Measurements from ENCODE around the gene ICA1. TPM values are rescaled to one million over a fixed set of nuclear protein-coding genes. Genes with fewer than 3 reads are reported as not detected.

ICA1 gene
- total and polyA plus RNA-seq, 2 donors (not counting 3 experiments of a cell fraction or from before 2014, with no cell fraction given) = 19.0 to 47.1 TPM

DNA sequence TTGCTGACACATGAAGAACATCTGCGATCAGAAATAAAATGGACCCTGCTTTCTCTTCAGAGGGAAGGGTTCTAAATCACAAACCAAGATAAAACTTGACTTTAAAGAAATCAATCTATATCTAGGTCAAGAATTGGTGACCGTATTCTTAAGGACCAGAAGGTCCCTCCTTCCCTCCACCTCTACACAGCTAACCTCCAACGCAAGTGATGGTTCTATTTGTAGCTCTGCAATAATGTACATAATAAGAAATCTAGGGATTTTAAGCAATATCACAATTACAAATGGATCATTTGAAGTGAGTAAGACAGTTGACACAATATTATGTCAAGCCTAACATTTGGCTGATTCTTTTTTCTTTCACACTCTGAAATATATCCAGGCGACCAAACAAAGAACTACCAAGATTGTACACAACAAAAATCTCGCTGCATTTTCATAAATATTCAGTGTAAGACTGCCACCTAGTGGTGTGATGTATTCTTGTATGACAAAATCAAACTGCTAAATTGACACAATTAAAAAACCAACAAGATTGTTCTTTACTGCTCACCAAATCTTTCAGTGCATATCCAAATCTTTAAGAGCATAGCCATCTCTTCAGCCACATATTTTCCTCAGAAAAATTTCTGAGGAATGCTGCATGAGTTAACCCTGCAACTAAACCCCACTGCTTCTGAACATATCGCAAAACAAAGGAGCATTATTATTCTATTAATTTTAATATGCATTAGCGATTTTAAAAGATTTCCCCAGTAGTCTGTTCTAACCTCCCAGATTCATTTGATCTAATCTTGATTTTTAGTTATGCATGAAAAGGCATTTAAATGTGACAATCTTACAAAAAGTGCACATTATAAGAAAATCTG lies 44.5 kb downstream of the ICA1 start:
- Histone ChIP-seq H3K9ac (replicated peaks; ENCODE audit: extremely low read depth, insufficient read depth, low read length) (no peak overlapping the region), H2AFZ (ENCODE audit: low read depth, low read length) (peak overlapping the region; percentile 31), H3K36me3 (ENCODE audit: control insufficient read depth in 2 of 2, extremely low read depth in 1 of 2, insufficient read depth in 2 of 2, low read length in 2 of 2) (peaks cover 3 to 7% of the 10 kb centered on the region in 2 experiments), H3K4me1 (ENCODE audit: control insufficient read depth, extremely low read depth, insufficient read depth, low read length) (no peaks in the 10 kb centered on the region), H3K27ac (ENCODE audit: insufficient read depth, low read depth, low read length) (no peak overlapping the region), H3K9me3 (replicated peaks; ENCODE audit: control insufficient read depth, insufficient read depth, low read length) (no peaks in the 10 kb centered on the region), H4K20me1 (replicated peaks; ENCODE audit: control insufficient read depth, extremely low read depth, insufficient read depth, low read length) (no peaks in the 10 kb centered on the region), H3K9me1 (replicated peaks; ENCODE audit: control insufficient read depth, extremely low read depth, insufficient read depth, low read length) (no peaks in the 10 kb centered on the region), H3K4me3 (replicated peaks in 1 of 3; ENCODE audit: insufficient read depth in 1 of 3, low read depth in 1 of 3, low read length in 3 of 3) (no peak overlapping the region), H3K27me3 (ENCODE audit: control insufficient read depth in 2 of 2, insufficient read depth in 2 of 2, low read length in 2 of 2) (no peaks in the 10 kb centered on the region), H3K4me2 (ENCODE audit: insufficient read depth, low read length) (no peak overlapping the region), H3K79me2 (ENCODE audit: control insufficient read depth, insufficient read depth, low read length) (no peaks in the 10 kb centered on the region)
- TF ChIP-seq, protein P1, sequence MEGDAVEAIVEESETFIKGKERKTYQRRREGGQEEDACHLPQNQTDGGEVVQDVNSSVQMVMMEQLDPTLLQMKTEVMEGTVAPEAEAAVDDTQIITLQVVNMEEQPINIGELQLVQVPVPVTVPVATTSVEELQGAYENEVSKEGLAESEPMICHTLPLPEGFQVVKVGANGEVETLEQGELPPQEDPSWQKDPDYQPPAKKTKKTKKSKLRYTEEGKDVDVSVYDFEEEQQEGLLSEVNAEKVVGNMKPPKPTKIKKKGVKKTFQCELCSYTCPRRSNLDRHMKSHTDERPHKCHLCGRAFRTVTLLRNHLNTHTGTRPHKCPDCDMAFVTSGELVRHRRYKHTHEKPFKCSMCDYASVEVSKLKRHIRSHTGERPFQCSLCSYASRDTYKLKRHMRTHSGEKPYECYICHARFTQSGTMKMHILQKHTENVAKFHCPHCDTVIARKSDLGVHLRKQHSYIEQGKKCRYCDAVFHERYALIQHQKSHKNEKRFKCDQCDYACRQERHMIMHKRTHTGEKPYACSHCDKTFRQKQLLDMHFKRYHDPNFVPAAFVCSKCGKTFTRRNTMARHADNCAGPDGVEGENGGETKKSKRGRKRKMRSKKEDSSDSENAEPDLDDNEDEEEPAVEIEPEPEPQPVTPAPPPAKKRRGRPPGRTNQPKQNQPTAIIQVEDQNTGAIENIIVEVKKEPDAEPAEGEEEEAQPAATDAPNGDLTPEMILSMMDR (IDR thresholded peaks at IDR 0.05; ENCODE audit: extremely low read depth in 1 of 2, insufficient read depth in 1 of 2, low read depth in 1 of 2, low read length in 2 of 2) = peak; percentile 32 to 40
- no peak for TF ChIP-seq FOS (IDR thresholded peaks at IDR 0.05; ENCODE audit: borderline replicate concordance, insufficient read depth, low read length)
- ChIA-PET POLR2A (no interaction called here), CTCF (interaction anchor here (0.6 to 3.0 kb wide), 21 partner anchors 11 to 801 kb away, joined by 3 to 43 read pairs (median 3); partner anchors contain the start of gene UMAD1)
- intact Hi-C loops (cut with micrococcal nuclease) (loop anchor here (1.0 to 2.0 kb wide), 7 partner anchors 79 to 1115 kb away; no protein-coding TSS in a partner anchor), dilution Hi-C loops (cut with MboI; ENCODE audit: extremely low pct_ligation_motif_present, low sequenced_read_pairs) (no loop called here)
- no TSS peak for BruUV-seq (replicated peaks)
- peak; percentile 96 for FAIRE-seq
- DNase-seq (ENCODE audit: low read depth, low spot score) = peak; percentile 67

DNA sequence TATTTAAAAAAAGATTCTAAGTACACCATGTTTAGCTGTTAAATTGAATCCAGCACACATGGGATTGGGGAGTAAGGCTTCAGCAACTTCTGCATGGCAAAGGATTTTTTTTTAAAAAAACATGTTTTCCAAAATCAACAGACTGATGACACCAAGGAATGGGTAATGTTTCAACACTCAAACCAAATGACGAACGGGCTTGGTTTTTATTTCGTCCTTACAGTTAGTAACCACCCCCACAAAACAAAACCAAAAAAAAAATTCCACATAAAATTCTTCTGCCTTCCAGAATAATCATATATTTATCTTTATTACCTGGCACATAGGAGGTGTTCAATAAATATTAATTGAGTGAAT lies 45.7 kb downstream of the ICA1 start:
- intact Hi-C loops (cut with micrococcal nuclease) (loop anchor here (2.0 kb wide), 2 partner anchors 454 to 1114 kb away; no protein-coding TSS in a partner anchor), dilution Hi-C loops (cut with MboI; ENCODE audit: extremely low pct_ligation_motif_present, low sequenced_read_pairs) (no loop called here)
- H3K79me2 ChIP-seq (ENCODE audit: control insufficient read depth, insufficient read depth, low read length) = no peaks in the 10 kb centered on the region
- H3K4me3 ChIP-seq (replicated peaks in 1 of 3; ENCODE audit: insufficient read depth in 1 of 3, low read depth in 1 of 3, low read length in 3 of 3) = no peak overlapping the region
- TF ChIP-seq GATA2 (IDR thresholded peaks at IDR 0.05; ENCODE audit: insufficient read depth, insufficient read length, low read depth, low read length) = no peak
- no peak for DNase-seq (ENCODE audit: low read depth, low spot score)
- H3K9ac ChIP-seq (replicated peaks; ENCODE audit: extremely low read depth, insufficient read depth, low read length) = no peak overlapping the region
- no TSS peak for BruUV-seq (replicated peaks)
- no peak overlapping the region for H3K4me2 ChIP-seq (ENCODE audit: insufficient read depth, low read length)
- POLR2A ChIA-PET = no interaction called here
- no peaks in the 10 kb centered on the region for H3K4me1 ChIP-seq (ENCODE audit: control insufficient read depth, extremely low read depth, insufficient read depth, low read length)
- no peak for FAIRE-seq
- H3K36me3 ChIP-seq (ENCODE audit: control insufficient read depth in 2 of 2, extremely low read depth in 1 of 2, insufficient read depth in 2 of 2, low read length in 2 of 2) = peaks cover 3 to 7% of the 10 kb centered on the region in 2 experiments
- H2AFZ ChIP-seq (ENCODE audit: low read depth, low read length) = no peak overlapping the region
- H3K9me3 ChIP-seq (replicated peaks; ENCODE audit: control insufficient read depth, insufficient read depth, low read length) = no peaks in the 10 kb centered on the region
- H4K20me1 ChIP-seq (replicated peaks; ENCODE audit: control insufficient read depth, extremely low read depth, insufficient read depth, low read length) = no peaks in the 10 kb centered on the region
- CTCF ChIA-PET = interaction anchor here (0.9 to 3.0 kb wide), 9 partner anchors 19 to 800 kb away, joined by 3 to 43 read pairs (median 4); no protein-coding TSS in a partner anchor
- H3K27me3 ChIP-seq (ENCODE audit: control insufficient read depth in 2 of 2, insufficient read depth in 2 of 2, low read length in 2 of 2) = no peaks in the 10 kb centered on the region
- no peaks in the 10 kb centered on the region for H3K9me1 ChIP-seq (replicated peaks; ENCODE audit: control insufficient read depth, extremely low read depth, insufficient read depth, low read length)
- H3K27ac ChIP-seq (ENCODE audit: insufficient read depth, low read depth, low read length) = no peak overlapping the region

All from endothelial cell of umbilical vein (primary cell).